GM12865 (cell line): ENCODE measurements around the gene POMT1.

ENCODE experiments used
- DNase-seq: peaks from one replicate; pipeline ENCODE4 v3.0.0; 2010; ENCODE audit warnings: low read depth
- H3K4me3 ChIP-seq: 2 replicates; pipeline ENCODE4 v1.5.1; 2011; ENCODE audit warnings: mild to moderate bottlenecking, low read depth, low read length, control low read depth
- CTCF ChIP-seq: IDR thresholded peaks from 2 replicates; pipeline ENCODE4 v1.5.1; 2011; ENCODE audit warnings: low read length, control low read depth, low read depth, inconsistent platforms; ENCODE audit not compliant: insufficient read depth; ENCODE audit errors: missing control alignments

POMT1 gene

GRCh38 chr9:131485728-131486422 lies 16.8 kb upstream of the POMT1 start:
- DNase-seq: no peak
- no peak for TF ChIP-seq CTCF
- H3K4me3 ChIP-seq: no peak overlapping the region

DNA sequence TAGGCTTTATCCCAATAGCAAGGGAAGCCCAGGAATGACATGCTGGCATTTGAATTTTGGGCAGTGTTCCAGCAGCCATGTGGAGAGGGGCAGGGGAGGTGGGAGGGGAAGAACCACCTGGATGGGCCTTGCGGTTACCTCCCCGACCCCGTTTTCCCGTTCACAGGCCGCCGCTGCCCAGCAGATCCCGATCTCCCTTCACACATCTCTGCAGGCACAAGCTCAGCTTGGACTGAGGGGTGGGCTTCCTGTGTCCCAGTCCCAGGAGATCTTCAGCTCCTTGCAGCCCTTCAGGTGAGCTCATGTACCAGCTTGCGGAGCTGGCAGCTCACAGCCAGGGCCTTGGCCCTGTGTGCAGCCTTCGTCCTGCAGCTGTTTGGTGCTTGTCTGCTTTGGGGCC lies 15.7 kb upstream of the POMT1 start:
- no peak for TF ChIP-seq CTCF
- H3K4me3 ChIP-seq: no peak overlapping the region
- DNase-seq: no peak

- TF ChIP-seq CTCF: no peak
- no peak overlapping the region for H3K4me3 ChIP-seq
- no peak for DNase-seq
Measured at GRCh38 chr9:131487621-131488031, 15.1 kb upstream of the POMT1 start.

GRCh38 chr9:131490514-131490913 lies 12.2 kb upstream of the POMT1 start:
- H3K4me3 ChIP-seq: no peak overlapping the region
- TF ChIP-seq CTCF: no peak
- no peak for DNase-seq

GRCh38 chr9:131491001-131491710 lies 11.6 kb upstream of the POMT1 start:
- no peak for DNase-seq
- TF ChIP-seq CTCF: no peak
- H3K4me3 ChIP-seq: no peak overlapping the region

GRCh38 chr9:131492070-131492469 lies 10.6 kb upstream of the POMT1 start:
- DNase-seq: no peak
- no peak for TF ChIP-seq CTCF
- no peak overlapping the region for H3K4me3 ChIP-seq

DNA sequence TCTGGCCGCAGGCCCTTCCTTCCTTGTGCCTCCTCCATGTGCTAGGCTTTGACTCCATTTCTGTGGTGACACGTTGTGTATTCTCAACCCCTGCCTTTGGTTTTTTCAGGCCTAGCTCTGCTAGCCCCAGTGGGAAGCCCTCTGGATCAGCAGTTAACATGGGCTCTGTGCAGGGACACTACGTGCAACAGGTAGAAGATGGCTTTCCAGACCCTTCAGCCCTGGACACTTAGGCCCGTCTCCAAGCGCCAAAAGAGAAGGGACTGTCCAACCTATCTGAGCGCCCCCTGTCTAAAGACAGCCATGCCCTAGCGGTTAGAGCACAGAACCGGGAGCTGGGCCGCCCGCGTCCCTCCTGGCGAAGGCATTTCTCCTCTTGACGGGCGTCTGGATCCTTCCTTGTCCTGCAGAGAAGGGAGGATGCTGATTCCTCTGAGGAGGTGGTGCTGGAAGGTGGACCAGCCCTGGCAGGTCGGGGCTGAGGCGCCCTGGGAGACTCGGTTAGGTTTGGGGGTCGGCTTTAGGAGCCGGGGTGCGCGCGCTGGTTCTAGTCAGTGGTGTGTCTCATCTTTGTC lies 8.3 kb upstream of the POMT1 start:
- H3K4me3 ChIP-seq: no peak overlapping the region
- DNase-seq: no peak
- no peak for TF ChIP-seq CTCF
